Skeletal muscle satellite cell (primary cell): ENCODE data around the gene SHROOM3.
A peak's percentile ranks its signal among the peaks of the same experiment; 100 is the strongest.

ENCODE experiments used
- H3K27me3 ChIP-seq: 2 replicates; pipeline ENCODE4 v1.7.0; 2013; ENCODE audit warnings: low read length; ENCODE audit not compliant: control insufficient read depth, insufficient read depth
- H3K36me3 ChIP-seq: 2 replicates; pipeline ENCODE4 v1.7.0; 2013; ENCODE audit warnings: mild to moderate bottlenecking, control low read depth, low read length; ENCODE audit not compliant: insufficient read depth
- H3K4me1 ChIP-seq: 2 replicates; pipeline ENCODE4 v1.7.0; 2013; ENCODE audit warnings: low read length; ENCODE audit not compliant: control insufficient read depth, insufficient read depth
- H3K4me2 ChIP-seq: 2 replicates; pipeline ENCODE4 v1.7.0; 2013; ENCODE audit warnings: mild to moderate bottlenecking, low read length
- H3K4me3 ChIP-seq: 2 replicates; pipeline ENCODE4 v1.7.0; 2013; ENCODE audit warnings: low read length
- H3K9ac ChIP-seq: 2 replicates; pipeline ENCODE4 v1.7.0; 2013; ENCODE audit warnings: mild to moderate bottlenecking, low read depth, low read length, moderate library complexity
- H3K9me3 ChIP-seq: replicated peaks from 2 replicates; pipeline ENCODE4 v1.7.0; 2013; ENCODE audit warnings: mild to moderate bottlenecking, control low read depth, low read length

Gene SHROOM3

DNA sequence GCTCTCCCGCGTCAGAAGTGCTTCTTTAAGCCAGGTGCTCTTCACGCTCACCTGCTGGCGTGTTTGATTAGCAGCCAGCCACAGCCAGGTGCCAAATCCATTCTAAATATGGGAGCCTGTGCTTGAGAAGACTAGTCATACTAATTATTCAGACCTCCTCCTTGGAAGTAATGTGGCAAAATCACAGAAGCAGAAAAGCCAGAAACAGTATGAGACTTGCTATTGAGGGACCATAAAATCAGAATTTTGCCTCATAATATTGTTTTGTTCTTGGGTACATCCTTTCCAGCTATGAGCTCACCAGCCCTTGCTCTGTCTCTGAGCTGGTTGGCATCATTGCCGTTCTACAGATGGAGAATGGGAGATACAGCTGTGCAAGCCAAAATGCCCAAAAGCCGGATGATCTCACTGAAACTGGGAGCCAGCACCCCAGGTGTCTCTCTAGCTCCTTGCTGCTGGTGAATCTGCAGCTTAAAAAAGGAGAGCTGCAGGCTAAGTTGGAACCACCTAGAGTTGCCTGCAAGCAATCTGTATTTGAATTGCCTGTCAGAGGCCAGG, 205.4 kb downstream of the SHROOM3 start:
- Histone ChIP-seq H3K4me1 (peaks cover 31% of the 10 kb centered on the region), H3K4me3 (no peak overlapping the region), H3K36me3 (no peaks in the 10 kb centered on the region), H3K27me3 (no peaks in the 10 kb centered on the region), H3K4me2 (peak overlapping the region; percentile 34), H3K9ac (no peak overlapping the region), H3K9me3 (no peaks in the 10 kb centered on the region)

DNA sequence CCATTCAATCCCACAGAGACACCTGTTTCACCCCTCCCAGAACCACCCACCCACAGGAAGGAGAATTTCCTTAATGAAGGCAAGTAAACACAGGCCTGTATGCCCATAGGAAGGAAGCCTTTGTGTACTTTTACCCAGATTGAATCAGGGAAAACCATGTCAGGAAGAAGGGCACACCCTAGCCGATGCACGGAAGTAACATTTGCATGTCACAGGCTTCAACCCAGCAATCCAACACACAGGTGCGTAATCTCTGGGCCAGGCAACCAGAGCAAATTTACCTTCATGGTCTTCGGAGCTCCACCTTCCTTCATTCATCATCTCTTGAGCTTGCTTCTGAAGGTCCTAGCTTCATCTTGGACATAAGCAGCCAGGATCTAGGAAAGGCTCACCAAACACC, 206.3 kb downstream of the SHROOM3 start:
- Histone ChIP-seq H3K4me3 (no peak overlapping the region), H3K36me3 (no peaks in the 10 kb centered on the region), H3K4me2 (no peak overlapping the region), H3K9ac (no peak overlapping the region), H3K9me3 (no peaks in the 10 kb centered on the region), H3K27me3 (no peaks in the 10 kb centered on the region), H3K4me1 (peaks cover 31% of the 10 kb centered on the region)

DNA sequence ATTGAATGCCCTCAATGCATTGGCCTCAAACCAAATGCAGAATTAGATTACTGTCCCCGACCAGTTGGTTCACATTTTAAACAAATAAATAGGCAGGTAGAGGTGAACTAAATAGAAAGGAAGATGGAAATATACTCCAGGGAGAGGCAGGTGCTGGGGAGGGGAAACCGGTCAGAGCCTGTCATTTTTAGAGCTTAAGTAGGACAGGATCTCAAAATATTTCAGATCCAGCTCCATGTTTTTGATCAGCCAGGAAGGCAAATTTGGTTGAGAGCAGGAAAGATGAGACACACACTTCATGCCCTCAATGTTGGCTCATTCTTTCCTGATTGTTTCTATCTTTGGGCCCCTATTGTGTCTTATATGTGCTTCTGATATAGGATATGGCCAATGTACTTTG, 206.7 kb downstream of the SHROOM3 start:
- H3K9me3 ChIP-seq: no peaks in the 10 kb centered on the region
- no peak overlapping the region for H3K4me3 ChIP-seq
- H3K36me3 ChIP-seq: no peaks in the 10 kb centered on the region
- no peak overlapping the region for H3K4me2 ChIP-seq
- H3K27me3 ChIP-seq: no peaks in the 10 kb centered on the region
- peaks cover 31% of the 10 kb centered on the region for H3K4me1 ChIP-seq
- no peak overlapping the region for H3K9ac ChIP-seq

DNA sequence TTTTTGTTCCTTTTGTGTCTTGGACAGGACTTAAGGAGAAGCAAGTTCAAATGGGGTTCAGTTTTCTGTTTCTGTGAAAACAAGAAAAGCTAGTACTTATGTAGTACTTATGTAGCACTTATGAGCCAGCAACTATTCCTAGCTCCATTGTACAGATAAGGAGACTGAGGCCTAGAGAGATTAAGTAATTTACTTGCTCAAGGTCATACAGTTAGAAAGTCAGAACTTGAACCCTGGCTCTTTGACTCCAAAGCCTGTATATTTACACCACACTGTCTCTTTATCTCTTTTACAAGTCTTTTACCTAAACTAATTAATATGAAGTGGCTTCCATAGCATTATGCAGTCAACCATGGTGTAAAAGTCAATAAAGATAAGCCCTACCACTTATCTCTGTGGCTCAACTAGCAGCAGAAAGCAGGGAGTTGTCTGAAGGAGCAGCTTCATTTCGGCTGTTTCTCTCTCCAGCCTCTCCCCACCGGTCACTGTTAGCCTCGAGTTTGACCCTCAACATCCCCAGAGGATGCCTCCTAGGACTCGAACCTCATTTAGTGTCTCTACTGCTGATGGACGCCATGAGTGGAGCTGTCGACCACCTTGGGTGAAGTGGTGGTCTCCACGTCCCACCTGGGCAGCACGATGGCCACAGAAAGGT, 209.9 kb downstream of the SHROOM3 start:
- H3K9me3 ChIP-seq: no peaks in the 10 kb centered on the region
- H3K4me2 ChIP-seq: no peak overlapping the region
- H3K4me1 ChIP-seq: peaks cover 10% of the 10 kb centered on the region
- no peak overlapping the region for H3K9ac ChIP-seq
- no peaks in the 10 kb centered on the region for H3K36me3 ChIP-seq
- H3K4me3 ChIP-seq: no peak overlapping the region
- no peaks in the 10 kb centered on the region for H3K27me3 ChIP-seq

DNA sequence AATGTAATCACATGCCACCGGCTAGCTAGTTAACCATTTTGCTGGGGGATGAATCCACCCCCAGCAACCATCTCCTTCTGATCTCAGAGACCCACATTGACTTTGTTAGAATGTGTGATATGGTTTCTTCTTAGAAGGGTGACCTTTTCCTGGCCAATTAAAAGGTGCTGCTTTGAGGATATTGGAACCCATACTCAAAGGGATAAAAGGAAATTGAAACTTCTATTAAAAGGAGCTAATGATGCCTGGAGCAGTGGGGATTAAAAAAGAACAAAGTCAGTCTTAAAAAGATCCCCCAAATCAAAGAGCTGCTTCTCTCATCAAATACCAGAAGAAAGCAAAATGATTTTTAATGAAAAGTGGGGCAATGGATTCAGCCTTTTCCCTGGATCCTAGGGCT, 214.1 kb downstream of the SHROOM3 start:
- no peak overlapping the region for H3K4me3 ChIP-seq
- no peak overlapping the region for H3K4me2 ChIP-seq
- no peaks in the 10 kb centered on the region for H3K27me3 ChIP-seq
- H3K36me3 ChIP-seq: no peaks in the 10 kb centered on the region
- no peaks in the 10 kb centered on the region for H3K9me3 ChIP-seq
- H3K9ac ChIP-seq: no peak overlapping the region
- no peaks in the 10 kb centered on the region for H3K4me1 ChIP-seq

DNA sequence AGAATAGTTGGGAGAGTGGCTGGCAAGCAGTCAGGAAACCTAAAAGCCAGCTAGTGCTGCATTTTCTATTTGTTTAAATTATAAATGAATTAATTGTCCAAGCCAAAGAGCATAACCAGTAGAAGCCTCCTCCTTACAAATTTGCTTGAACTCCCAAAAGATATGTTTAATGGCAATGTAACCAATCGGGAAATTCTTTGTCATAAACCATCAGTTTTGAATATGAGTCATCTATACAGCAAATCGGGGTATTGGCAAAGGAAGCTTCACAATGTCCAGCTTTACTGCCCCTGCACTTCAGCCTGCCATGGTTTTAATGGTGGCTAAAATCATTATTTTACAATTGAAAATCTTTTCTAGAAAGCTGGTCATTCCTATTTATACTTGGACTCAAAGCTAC, 216.6 kb downstream of the SHROOM3 start:
- no peak overlapping the region for H3K4me2 ChIP-seq
- no peaks in the 10 kb centered on the region for H3K9me3 ChIP-seq
- no peak overlapping the region for H3K4me3 ChIP-seq
- no peaks in the 10 kb centered on the region for H3K27me3 ChIP-seq
- H3K36me3 ChIP-seq: no peaks in the 10 kb centered on the region
- no peak overlapping the region for H3K9ac ChIP-seq
- H3K4me1 ChIP-seq: peaks cover 13% of the 10 kb centered on the region

DNA sequence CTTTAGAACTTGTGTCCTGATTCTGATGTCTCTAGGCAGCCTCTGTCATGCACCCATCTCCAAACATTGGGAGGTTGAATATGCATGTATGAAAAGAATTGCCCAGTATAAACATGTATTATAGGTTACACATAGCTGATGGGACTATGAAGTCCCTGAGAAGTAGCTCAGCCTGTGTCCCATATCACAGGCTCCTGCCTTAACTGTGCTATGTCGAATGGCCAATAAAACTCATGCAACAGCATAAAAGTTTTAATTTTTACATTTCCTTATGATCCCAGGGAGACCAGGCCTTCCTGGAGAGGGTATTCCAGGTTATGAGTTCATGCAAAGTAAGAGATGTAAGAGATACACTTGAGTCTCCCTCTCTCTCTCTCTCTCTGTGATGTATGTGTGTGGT, 217.4 kb downstream of the SHROOM3 start:
- no peaks in the 10 kb centered on the region for H3K27me3 ChIP-seq
- no peaks in the 10 kb centered on the region for H3K9me3 ChIP-seq
- no peak overlapping the region for H3K4me2 ChIP-seq
- H3K9ac ChIP-seq: no peak overlapping the region
- H3K4me1 ChIP-seq: peaks cover 13% of the 10 kb centered on the region
- H3K36me3 ChIP-seq: no peaks in the 10 kb centered on the region
- H3K4me3 ChIP-seq: no peak overlapping the region

DNA sequence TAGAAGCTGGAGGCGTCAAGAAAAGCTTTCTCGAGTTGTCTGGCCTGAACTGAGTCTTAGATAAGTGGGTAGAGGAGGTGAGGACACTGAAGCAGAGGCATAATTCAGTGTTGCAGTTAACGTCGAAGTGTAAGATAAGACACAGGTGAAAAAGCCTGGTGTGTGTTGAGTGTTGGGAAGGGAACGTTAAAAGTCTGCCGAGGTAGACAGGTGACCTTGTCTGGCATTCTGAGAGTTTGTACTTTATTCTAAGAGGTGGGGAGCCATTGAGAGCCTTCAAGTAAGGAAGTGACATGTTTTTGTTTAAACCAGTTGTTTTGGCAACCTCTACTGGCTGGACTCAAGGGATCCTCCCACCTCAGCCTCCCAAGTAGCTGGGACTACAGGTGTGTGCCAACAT, 219.1 kb downstream of the SHROOM3 start:
- H3K36me3 ChIP-seq: no peaks in the 10 kb centered on the region
- no peak overlapping the region for H3K4me2 ChIP-seq
- peaks cover 30% of the 10 kb centered on the region for H3K4me1 ChIP-seq
- no peak overlapping the region for H3K9ac ChIP-seq
- no peak overlapping the region for H3K4me3 ChIP-seq
- no peaks in the 10 kb centered on the region for H3K27me3 ChIP-seq
- H3K9me3 ChIP-seq: no peaks in the 10 kb centered on the region

DNA sequence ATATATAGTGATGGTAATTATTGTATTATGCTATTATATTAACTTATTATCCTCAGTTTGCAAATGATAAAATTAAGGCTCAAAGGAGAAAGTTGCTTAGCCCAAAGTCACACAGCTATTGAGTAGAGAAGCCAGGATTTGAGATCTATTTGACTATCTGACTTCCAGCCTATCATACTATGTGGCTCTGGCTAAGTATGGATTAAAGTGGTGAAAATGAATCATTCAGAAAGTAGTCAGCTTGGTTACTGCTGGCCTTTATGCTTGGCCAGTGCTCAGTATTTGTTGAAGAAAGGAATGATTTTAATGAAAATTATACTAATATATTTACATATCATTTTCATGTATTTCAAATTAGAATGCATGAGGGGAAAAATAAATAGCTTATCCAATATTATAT, 219.8 kb downstream of the SHROOM3 start:
- H3K36me3 ChIP-seq: no peaks in the 10 kb centered on the region
- H3K27me3 ChIP-seq: no peaks in the 10 kb centered on the region
- no peak overlapping the region for H3K4me2 ChIP-seq
- H3K4me3 ChIP-seq: no peak overlapping the region
- H3K9ac ChIP-seq: no peak overlapping the region
- H3K4me1 ChIP-seq: peaks cover 33% of the 10 kb centered on the region
- H3K9me3 ChIP-seq: no peaks in the 10 kb centered on the region

DNA sequence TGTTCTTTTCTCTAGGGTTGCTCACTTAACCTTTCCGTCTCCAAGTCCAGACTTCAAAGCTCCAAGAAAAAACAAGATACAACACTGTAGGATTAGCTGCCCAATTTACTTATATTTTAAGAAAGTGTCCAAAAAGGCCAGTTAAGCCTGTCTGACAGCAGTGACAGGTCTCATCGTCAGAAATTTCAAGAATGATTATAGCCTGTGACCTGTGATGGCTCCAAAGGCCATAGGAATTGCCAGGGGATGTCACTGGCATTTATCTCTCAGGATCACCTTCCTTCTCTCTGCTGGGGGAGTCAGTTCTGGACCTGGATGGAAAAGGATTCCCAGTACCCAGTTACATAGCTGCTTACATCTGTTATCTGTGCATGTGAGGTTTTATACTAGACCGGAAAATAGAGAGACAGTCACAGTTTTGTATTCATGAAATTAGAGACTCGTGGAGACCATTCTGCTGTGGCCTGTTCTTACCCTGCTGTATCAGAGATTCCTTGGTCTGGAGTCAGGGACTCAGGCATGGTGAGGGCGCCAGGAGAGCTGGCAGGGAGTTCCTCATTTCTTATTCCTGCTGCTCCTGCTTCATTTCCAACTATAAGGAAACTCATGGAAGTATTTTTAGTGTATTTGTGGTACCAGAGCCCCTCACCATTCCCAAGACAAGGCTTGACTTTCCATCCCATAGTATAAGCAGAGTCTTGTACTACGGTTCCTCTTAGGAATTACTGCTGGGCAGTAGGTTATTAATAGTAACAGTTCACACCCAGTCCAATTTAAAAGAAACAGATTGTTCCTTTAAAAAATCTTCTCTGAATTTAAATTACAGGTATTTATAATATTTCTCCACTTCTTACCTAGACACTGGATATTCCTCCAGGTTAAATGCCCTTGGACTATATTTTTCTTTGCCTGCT, 220.8 kb downstream of the SHROOM3 start:
- Histone ChIP-seq H3K4me2 (no peak overlapping the region), H3K4me3 (no peak overlapping the region), H3K36me3 (no peaks in the 10 kb centered on the region), H3K9me3 (no peaks in the 10 kb centered on the region), H3K9ac (no peak overlapping the region), H3K4me1 (peaks cover 33% of the 10 kb centered on the region), H3K27me3 (no peaks in the 10 kb centered on the region)

DNA sequence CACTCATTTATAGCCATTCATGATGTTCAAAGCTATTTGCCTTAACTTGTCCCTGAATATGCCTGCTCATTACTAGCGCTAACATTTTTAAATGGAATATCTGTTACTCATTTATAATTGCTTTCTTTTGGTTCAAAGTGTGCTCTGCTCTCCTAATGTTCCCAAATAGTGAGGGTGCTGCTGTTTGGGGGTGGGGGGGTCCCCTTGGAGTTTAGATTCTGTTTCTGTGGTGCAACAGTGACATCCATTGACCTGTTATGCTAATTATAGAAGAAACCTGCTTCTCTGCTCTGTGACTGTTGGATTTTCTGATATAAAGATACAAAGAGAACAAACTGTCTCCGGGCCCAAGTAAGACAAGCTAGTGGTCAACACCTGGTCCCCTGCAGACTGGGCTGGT, 222.4 kb downstream of the SHROOM3 start:
- H3K36me3 ChIP-seq: no peaks in the 10 kb centered on the region
- H3K27me3 ChIP-seq: no peaks in the 10 kb centered on the region
- no peak overlapping the region for H3K4me3 ChIP-seq
- H3K9ac ChIP-seq: no peak overlapping the region
- peaks cover 33% of the 10 kb centered on the region for H3K4me1 ChIP-seq
- H3K9me3 ChIP-seq: no peaks in the 10 kb centered on the region
- no peak overlapping the region for H3K4me2 ChIP-seq
